NCI-H82 (cell line): ENCODE results near the gene HS6ST2.
"Not testable (repeated sequence)": the region's sequence is repeated elsewhere in the genome, so short reads cannot be mapped to it uniquely, and the experiment has no call there.

ENCODE experiments used
- DNase-seq: peaks from one replicate; lab custom pipeline; 2025; lab: John Stamatoyannopoulos, UW

Gene HS6ST2

GRCh38 chrX:132958091-132958703 is at the start of gene HS6ST2:
TSS of gene HS6ST2 (minus strand) at chrX:132958629.
- DNase-seq, result peak; percentile 36

- no peak for DNase-seq
Measured at GRCh38 chrX:133007458-133007857, 49.0 kb upstream of the HS6ST2 start.

- DNase-seq, result no peak
Measured at GRCh38 chrX:133005616-133006015, 47.2 kb upstream of the HS6ST2 start.

GRCh38 chrX:133005042-133005441 is 46.6 kb upstream of the HS6ST2 start:
- DNase-seq, result peak; percentile 8

GRCh38 chrX:132999209-132999608 is 40.8 kb upstream of the HS6ST2 start:
- no peak for DNase-seq

- DNase-seq, result no peak
Measured at GRCh38 chrX:132990835-132991234, 32.4 kb upstream of the HS6ST2 start.

- DNase-seq, result no peak
Measured at GRCh38 chrX:132986556-132986955, 28.1 kb upstream of the HS6ST2 start.

GRCh38 chrX:132984058-132984650 is 25.7 kb upstream of the HS6ST2 start:
- DNase-seq, result no peak

GRCh38 chrX:132983496-132983895 is 25.1 kb upstream of the HS6ST2 start:
- DNase-seq, result no peak

GRCh38 chrX:132980035-132980434 is 21.6 kb upstream of the HS6ST2 start:
- DNase-seq, result not testable (repeated sequence)

GRCh38 chrX:132968296-132968949 is 10.0 kb upstream of the HS6ST2 start:
- DNase-seq, result no peak

GRCh38 chrX:132967049-132967448 is 8.6 kb upstream of the HS6ST2 start:
- DNase-seq, result no peak

- DNase-seq, result no peak
Measured at GRCh38 chrX:132965461-132965860, 7.0 kb upstream of the HS6ST2 start.

- no peak for DNase-seq
Measured at GRCh38 chrX:132961511-132961910, 3.1 kb upstream of the HS6ST2 start.

GRCh38 chrX:132957211-132958090 is 978 bp downstream of the HS6ST2 start:
- DNase-seq, result peak; percentile 55

- no peak for DNase-seq
Measured at GRCh38 chrX:132956421-132957210, 1.8 kb downstream of the HS6ST2 start.

- DNase-seq, result no peak
Measured at GRCh38 chrX:132955690-132956089, 2.7 kb downstream of the HS6ST2 start.

- DNase-seq, result no peak
Measured at GRCh38 chrX:132954323-132954722, 4.1 kb downstream of the HS6ST2 start.

GRCh38 chrX:132953354-132953753 is 5.1 kb downstream of the HS6ST2 start:
- DNase-seq, result no peak

- peak; percentile 51 for DNase-seq
Measured at GRCh38 chrX:132948648-132949260, 9.7 kb downstream of the HS6ST2 start.

- DNase-seq, result not testable (repeated sequence)
Measured at GRCh38 chrX:132945055-132945599, 13.3 kb downstream of the HS6ST2 start.
